K562 (cell line): ENCODE measurements around the gene UBXN4. TPM values are rescaled to one million over a fixed set of nuclear protein-coding genes. Genes with fewer than 3 reads are reported as not detected.

Experiments used
- ARNT ChIP-seq, 2 experiments: fragments of 450-650 bp; IDR thresholded peaks; 2 replicates each; pipeline ENCODE4 v1.6.1; 2016; ENCODE audit warnings: mild to moderate bottlenecking in 1 of 2
- DMBX1 ChIP-seq: fragments of 250-450 bp; sonication (Bioruptor Pico); IDR thresholded peaks from 2 replicates; pipeline ENCODE4 v1.8.0; 2022; ENCODE audit warnings: inconsistent platforms, mild to moderate bottlenecking, moderate library complexity, borderline replicate concordance
- ESRRB ChIP-seq: fragments of 250-450 bp; sonication (Bioruptor Pico); IDR thresholded peaks from 2 replicates; pipeline ENCODE4 v1.5.0; 2020; ENCODE audit warnings: mild to moderate bottlenecking, moderate library complexity, borderline replicate concordance
- ETV5 ChIP-seq: sonication (generic); formaldehyde crosslinking; IDR thresholded peaks from 2 replicates; pipeline ENCODE4 v1.4.0; 2020; ENCODE audit warnings: low read depth, mild to moderate bottlenecking, missing genetic modification reagents
- KAT8 ChIP-seq: fragments of 450-650 bp; IDR thresholded peaks from 2 replicates; pipeline ENCODE4 v1.6.1; 2016; ENCODE audit warnings: low read depth, mild to moderate bottlenecking
- KDM2B ChIP-seq: fragments of 250-450 bp; sonication (Bioruptor Pico); IDR thresholded peaks from 2 replicates; pipeline ENCODE4 v1.8.0; 2021; ENCODE audit warnings: mild to moderate bottlenecking, moderate library complexity
- KDM5B ChIP-seq: fragments of 200-600 bp; sonication (generic); IDR thresholded peaks from 2 replicates; pipeline ENCODE4 v1.6.1; 2012; ENCODE audit warnings: low read depth, mild to moderate bottlenecking, moderate library complexity, low read length, control low read depth, inconsistent platforms; ENCODE audit not compliant: insufficient replicate concordance
- MECOM ChIP-seq: fragments of 250-450 bp; sonication (Bioruptor Pico); IDR thresholded peaks from 2 replicates; pipeline ENCODE4 v1.8.0; 2022; ENCODE audit warnings: inconsistent platforms
- NBN ChIP-seq: fragments of 450-650 bp; IDR thresholded peaks from 2 replicates; pipeline ENCODE4 v1.6.1; 2016; ENCODE audit warnings: low read depth, mild to moderate bottlenecking
- PPARD ChIP-seq: fragments of 250-450 bp; sonication (Bioruptor Pico); IDR thresholded peaks from 2 replicates; pipeline ENCODE4 v1.8.0; 2022; ENCODE audit warnings: inconsistent platforms, mild to moderate bottlenecking, moderate library complexity
- PRMT5 ChIP-seq: sonication (generic); formaldehyde crosslinking; IDR thresholded peaks from 2 replicates; pipeline ENCODE4 v1.5.0; 2020; ENCODE audit warnings: missing genetic modification reagents
- RBFOX2 ChIP-seq: fragments of 200-400 bp; formaldehyde crosslinking; IDR thresholded peaks from 2 replicates; pipeline ENCODE4 v1.6.1; 2017; ENCODE audit warnings: low read depth, mild to moderate bottlenecking, low read length, moderate library complexity
- SMAD1 ChIP-seq: fragments of 150-350 bp; IDR thresholded peaks from 2 replicates; pipeline ENCODE4 v1.6.1; 2014; ENCODE audit warnings: low read length, low read depth; ENCODE audit not compliant: partially characterized antibody
- SNAPC5 ChIP-seq: fragments of 250-450 bp; sonication (Bioruptor Pico); IDR thresholded peaks from 2 replicates; pipeline ENCODE4 v1.8.0; 2021; ENCODE audit warnings: moderate library complexity, mild to moderate bottlenecking, inconsistent platforms
- TSC22D4 ChIP-seq: fragments of 450-650 bp; IDR thresholded peaks from 2 replicates; pipeline ENCODE4 v1.6.1; 2016; ENCODE audit warnings: missing genetic modification characterization, missing biosample characterization, control low read depth
- ZBED1 ChIP-seq: IDR thresholded peaks from 2 replicates; pipeline ENCODE4 v1.6.1; 2014
- ZNF282 ChIP-seq: sonication (generic); formaldehyde crosslinking; IDR thresholded peaks from 2 replicates; pipeline ENCODE4 v1.8.1; 2023; ENCODE audit warnings: missing genetic modification reagents
- ZNF583 ChIP-seq: fragments of 250-450 bp; sonication (Bioruptor Pico); IDR thresholded peaks from 2 replicates; pipeline ENCODE4 v1.4.0; 2020
- ZNF740 ChIP-seq, 3 experiments: fragments of 200-800 bp in 1 of 3; sonication (Bioruptor generic) in 1 of 3; sonication (generic) in 1 of 3; formaldehyde crosslinking in 1 of 3; IDR thresholded peaks; 2 replicates each; pipeline versions ENCODE4 v1.6.1 to v1.8.0; 2016 to 2022; ENCODE audit warnings: mild to moderate bottlenecking in 2 of 3, missing compliant biosample characterization in 2 of 3, missing genetic modification characterization in 2 of 3, missing genetic modification reagents in 1 of 3
- ZNF79 ChIP-seq: fragments of 250-450 bp; sonication (Bioruptor Pico); IDR thresholded peaks from 2 replicates; pipeline ENCODE4 v1.4.0; 2020; ENCODE audit warnings: low read depth, mild to moderate bottlenecking, moderate library complexity
- ZNF830 ChIP-seq: fragments of 250-450 bp; sonication (Bioruptor Pico); IDR thresholded peaks from 2 replicates; pipeline ENCODE4 v1.5.0; 2021; ENCODE audit warnings: mild to moderate bottlenecking
- polyA plus RNA-seq, 8 experiments: library from polyadenylated mRNA; depleted of rRNA in 4 of 8; stranded (reverse) in 5 of 8; unstranded in 3 of 8; fragments of >200 nt; fragmentation: Nextera tagmentation in 2 of 8; fragmentation: Illumina TruSeq in 1 of 8; extraction: Ambion mirVana in 2 of 8; extraction: Trizol in 1 of 8; gene quantifications; 2 replicates each; pipeline versions ENCODE4 v1.2.1 to v1.2.3, GENCODE V29; 2011 to 2014; ENCODE audit warnings: inconsistent platforms in 1 of 8, missing spikeins in 1 of 8
- total RNA-seq, 7 experiments: library from RNA; depleted of rRNA in 6 of 7; stranded (reverse); fragments of >200 nt in 6 of 7; fragmentation: Illumina TruSeq in 2 of 7; extraction: Trizol in 2 of 7; gene quantifications; 2 replicates each; pipeline versions ENCODE4 v1.2.1 to v1.2.3, GENCODE V29; 2011 to 2021; ENCODE audit warnings: low replicate concordance in 1 of 7
- TF ChIP-seq, protein P1 (sequence below): fragments of 450-650 bp; IDR thresholded peaks from 2 replicates; pipeline ENCODE4 v1.6.1; 2018; ENCODE audit not compliant: partially characterized antibody
- TF ChIP-seq, protein P2 (sequence below): fragments of 250-450 bp; sonication (Bioruptor Pico); IDR thresholded peaks from 2 replicates; pipeline ENCODE4 v1.9.0; 2021; ENCODE audit warnings: mild to moderate bottlenecking

The UBXN4 gene
- total and polyA plus RNA-seq, 9 of the 15 experiments (the other 6 are each of a cell fraction or from before 2014, with no cell fraction given), result 30.4 to 127 (median 55.3) TPM

DNA sequence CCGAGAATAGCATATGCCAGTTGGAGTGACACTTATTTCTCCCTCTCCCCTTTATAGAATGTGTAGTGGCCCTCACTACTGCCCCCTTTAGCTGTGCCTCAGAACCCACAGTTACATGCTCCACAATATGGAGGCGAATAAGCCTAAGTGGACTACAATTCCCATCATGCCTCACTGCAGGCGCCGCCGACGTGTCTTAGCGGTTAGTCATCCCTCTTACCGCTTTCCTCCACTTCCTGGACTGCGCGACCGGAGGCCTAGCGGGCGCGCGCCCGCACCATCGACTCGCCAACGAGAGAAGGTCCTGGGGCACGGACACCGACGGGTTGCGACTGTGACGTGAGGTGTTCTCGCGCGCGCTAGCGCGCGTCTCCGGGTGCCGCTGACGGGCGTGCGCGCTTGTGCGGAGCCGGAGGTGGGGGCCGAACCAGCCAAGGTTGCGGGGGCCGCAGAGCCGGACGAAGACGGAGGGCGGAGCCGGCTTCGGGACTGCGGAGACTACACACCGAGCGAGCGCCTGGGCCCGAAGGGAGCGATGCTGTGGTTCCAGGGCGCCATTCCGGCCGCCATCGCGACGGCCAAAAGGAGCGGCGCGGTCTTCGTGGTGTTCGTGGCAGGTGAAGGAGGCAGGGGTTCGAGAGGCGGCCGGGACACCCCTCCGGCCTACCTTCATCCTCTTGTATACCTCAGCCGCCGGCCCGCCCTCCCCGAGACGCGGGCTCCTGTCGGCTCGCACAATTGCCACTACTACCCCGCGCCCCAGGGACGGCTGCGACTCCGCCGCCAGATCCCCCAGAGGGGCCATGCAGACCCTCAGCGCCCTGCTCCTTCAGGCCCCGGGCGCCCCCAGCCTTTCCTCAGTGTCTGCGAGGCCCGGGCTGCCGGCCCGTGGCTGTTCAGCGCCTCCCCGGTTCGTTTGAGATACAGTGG, at the start of gene UBXN4 (continued):
- TF ChIP-seq ZNF740 (CRISPR knock-in tag; IDR thresholded peaks at IDR 0.05) (no peak), ZNF740 (tag; IDR thresholded peaks at IDR 0.05) (no peak), NBN (no peak; the same call in 1 of the 2 replicates), MECOM (CRISPR knock-in tag) (no peak), ESRRB (no peak), ARNT (IDR thresholded peaks at IDR 0.05) (peak in 1 of 2 experiments; percentile 74; a peak in 2 of 4 replicates), SMAD1 (no peak), ZNF583 (CRISPR knock-in tag) (no peak), KDM2B (CRISPR knock-in tag) (no peak), ETV5 (no peak), KAT8 (no peak), KDM5B (peak; percentile 72), ZNF830 (CRISPR knock-in tag) (no peak), RBFOX2 (peak; percentile 95), ZNF79 (no peak), SNAPC5 (CRISPR knock-in tag) (no peak), PRMT5 (CRISPR knock-in tag) (no peak), DMBX1 (CRISPR knock-in tag) (no peak), PPARD (CRISPR knock-in tag) (no peak), TSC22D4 (no peak), ZNF282 (CRISPR knock-in tag) (no peak), ZBED1 (no peak)
- TF ChIP-seq, protein P1, sequence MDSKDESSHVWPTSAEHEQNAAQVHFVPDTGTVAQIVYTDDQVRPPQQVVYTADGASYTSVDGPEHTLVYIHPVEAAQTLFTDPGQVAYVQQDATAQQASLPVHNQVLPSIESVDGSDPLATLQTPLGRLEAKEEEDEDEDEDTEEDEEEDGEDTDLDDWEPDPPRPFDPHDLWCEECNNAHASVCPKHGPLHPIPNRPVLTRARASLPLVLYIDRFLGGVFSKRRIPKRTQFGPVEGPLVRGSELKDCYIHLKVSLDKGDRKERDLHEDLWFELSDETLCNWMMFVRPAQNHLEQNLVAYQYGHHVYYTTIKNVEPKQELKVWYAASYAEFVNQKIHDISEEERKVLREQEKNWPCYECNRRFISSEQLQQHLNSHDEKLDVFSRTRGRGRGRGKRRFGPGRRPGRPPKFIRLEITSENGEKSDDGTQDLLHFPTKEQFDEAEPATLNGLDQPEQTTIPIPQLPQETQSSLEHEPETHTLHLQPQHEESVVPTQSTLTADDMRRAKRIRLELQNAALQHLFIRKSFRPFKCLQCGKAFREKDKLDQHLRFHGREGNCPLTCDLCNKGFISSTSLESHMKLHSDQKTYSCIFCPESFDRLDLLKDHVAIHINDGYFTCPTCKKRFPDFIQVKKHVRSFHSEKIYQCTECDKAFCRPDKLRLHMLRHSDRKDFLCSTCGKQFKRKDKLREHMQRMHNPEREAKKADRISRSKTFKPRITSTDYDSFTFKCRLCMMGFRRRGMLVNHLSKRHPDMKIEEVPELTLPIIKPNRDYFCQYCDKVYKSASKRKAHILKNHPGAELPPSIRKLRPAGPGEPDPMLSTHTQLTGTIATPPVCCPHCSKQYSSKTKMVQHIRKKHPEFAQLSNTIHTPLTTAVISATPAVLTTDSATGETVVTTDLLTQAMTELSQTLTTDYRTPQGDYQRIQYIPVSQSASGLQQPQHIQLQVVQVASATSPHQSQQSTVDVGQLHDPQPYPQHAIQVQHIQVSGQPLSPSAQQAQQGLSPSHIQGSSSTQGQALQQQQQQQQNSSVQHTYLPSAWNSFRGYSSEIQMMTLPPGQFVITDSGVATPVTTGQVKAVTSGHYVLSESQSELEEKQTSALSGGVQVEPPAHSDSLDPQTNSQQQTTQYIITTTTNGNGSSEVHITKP, result peak; percentile 44
- TF ChIP-seq, protein P2, sequence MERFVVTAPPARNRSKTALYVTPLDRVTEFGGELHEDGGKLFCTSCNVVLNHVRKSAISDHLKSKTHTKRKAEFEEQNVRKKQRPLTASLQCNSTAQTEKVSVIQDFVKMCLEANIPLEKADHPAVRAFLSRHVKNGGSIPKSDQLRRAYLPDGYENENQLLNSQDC, result no peak
